NCI-H510A (cell line): ENCODE measurements around the gene LIN37.
"Not testable (repeated sequence)": the region's sequence is repeated elsewhere in the genome, so short reads cannot be mapped to it uniquely, and the experiment has no call there.

Source experiments
- DNase-seq: peaks from one replicate; lab custom pipeline; 2025; lab: John Stamatoyannopoulos, UW

Gene LIN37

GRCh38 chr19:35753634-35754369, 5.4 kb downstream of the LIN37 start:
- DNase-seq, result no peak

- no peak for DNase-seq
Measured at GRCh38 chr19:35754370-35755130, 6.2 kb downstream of the LIN37 start.

GRCh38 chr19:35755131-35755549, 6.8 kb downstream of the LIN37 start:
- DNase-seq, result no peak

- no peak for DNase-seq
Measured at GRCh38 chr19:35755550-35756376, 7.4 kb downstream of the LIN37 start.

- DNase-seq, result no peak
Measured at GRCh38 chr19:35756377-35757230, 8.2 kb downstream of the LIN37 start, which contains the start of gene HSPB6. TSS of gene HSPB6 (minus strand) at chr19:35757029. CDS start at chr19:35757008, 21 bp downstream.

GRCh38 chr19:35757231-35757748, 8.9 kb downstream of the LIN37 start:
- no peak for DNase-seq

- peak; percentile 98 for DNase-seq
Measured at GRCh38 chr19:35757749-35758608, 9.6 kb downstream of the LIN37 start, which contains the start of gene PROSER3. TSS of gene PROSER3 (plus strand) at chr19:35758176. CDS start at chr19:35758216, 40 bp downstream.

- no peak for DNase-seq
Measured at GRCh38 chr19:35759697-35760096, 11.3 kb downstream of the LIN37 start.

- DNase-seq, result no peak
Measured at GRCh38 chr19:35760711-35761349, 12.5 kb downstream of the LIN37 start.

- no peak for DNase-seq
Measured at GRCh38 chr19:35764432-35765315, 16.3 kb downstream of the LIN37 start.

- DNase-seq, result no peak
Measured at GRCh38 chr19:35766571-35767104, 18.3 kb downstream of the LIN37 start.

GRCh38 chr19:35767288-35768081, 19.1 kb downstream of the LIN37 start:
- DNase-seq, result no peak

GRCh38 chr19:35768082-35768421, 19.7 kb downstream of the LIN37 start:
- DNase-seq, result no peak

GRCh38 chr19:35772362-35772761, 24.0 kb downstream of the LIN37 start:
- DNase-seq, result not testable (repeated sequence)

- no peak for DNase-seq
Measured at GRCh38 chr19:35773020-35773806, 24.8 kb downstream of the LIN37 start.

GRCh38 chr19:35774274-35775045, 26.1 kb downstream of the LIN37 start:
- no peak for DNase-seq
